CD14-positive monocyte (primary cell): Measurements from ENCODE around the gene ATP13A5. TPM values are rescaled to one million over a fixed set of nuclear protein-coding genes. Genes with fewer than 3 reads are reported as not detected.

Source experiments
- DNase-seq, 3 donors: peaks; one replicate each; pipeline ENCODE4 v3.0.0-alpha.2; 2011 to 2022
- H2AFZ ChIP-seq: 2 replicates; pipeline ENCODE4 v1.6.0; 2012; ENCODE audit warnings: mild to moderate bottlenecking, low read depth, low read length, inconsistent platforms; ENCODE audit not compliant: insufficient read depth, poor library complexity, severe bottlenecking
- H3K27ac ChIP-seq, 2 donors: 1 replicate in 1 of 2; 2 replicates in 1 of 2; pipeline ENCODE4 v1.5.1; 2012 to 2013; ENCODE audit warnings: low read length in 2 of 2, control low read depth in 1 of 2, inconsistent platforms in 1 of 2, low read depth in 1 of 2, mild to moderate bottlenecking in 1 of 2
- H3K27me3 ChIP-seq, 2 donors: one replicate each; pipeline versions ENCODE4 v1.6.0 to v1.6.1; 2011 to 2013; ENCODE audit warnings: low read length in 2 of 2; ENCODE audit not compliant: control insufficient read depth in 2 of 2, insufficient read depth in 2 of 2
- H3K36me3 ChIP-seq, 2 donors: replicated peaks in 1 of 2; 1 replicate in 1 of 2; 2 replicates in 1 of 2; pipeline versions ENCODE4 v1.5.1 to v1.6.1; 2012 to 2013; ENCODE audit warnings: low read length in 2 of 2, control low read depth in 1 of 2, inconsistent platforms in 1 of 2, mild to moderate bottlenecking in 1 of 2; ENCODE audit not compliant: insufficient read depth in 2 of 2, control insufficient read depth in 1 of 2
- H3K4me1 ChIP-seq, 2 donors: 1 replicate in 1 of 2; 2 replicates in 1 of 2; pipeline versions ENCODE4 v1.5.1 to v1.6.1; 2012 to 2013; ENCODE audit warnings: low read length in 2 of 2, control low read depth in 1 of 2, inconsistent platforms in 1 of 2, mild to moderate bottlenecking in 1 of 2, moderate library complexity in 1 of 2; ENCODE audit not compliant: insufficient read depth in 2 of 2, control insufficient read depth in 1 of 2
- H3K4me2 ChIP-seq: replicated peaks from 2 replicates; pipeline ENCODE3; 2012; ENCODE audit warnings: low read length, moderate library complexity, mild to moderate bottlenecking; ENCODE audit not compliant: poor library complexity, severe bottlenecking; ENCODE audit errors: extremely low read depth
- H3K4me3 ChIP-seq, 3 experiments: fragments of 200-600 bp in 1 of 3; sonication (generic) in 1 of 3; replicated peaks in 1 of 3; 1 replicate in 2 of 3; 2 replicates in 1 of 3; pipeline ENCODE4 v1.5.1; 2011 to 2013; ENCODE audit warnings: low read length in 3 of 3, mild to moderate bottlenecking in 3 of 3, control low read depth in 2 of 3, low read depth in 2 of 3, inconsistent platforms in 1 of 3, moderate library complexity in 1 of 3
- H3K79me2 ChIP-seq: 2 replicates; pipeline ENCODE4 v1.6.0; 2012; ENCODE audit warnings: mild to moderate bottlenecking, control low read depth, inconsistent platforms, low read length, moderate library complexity; ENCODE audit not compliant: insufficient read depth
- H3K9ac ChIP-seq: 2 replicates; pipeline ENCODE4 v1.6.0; 2017; ENCODE audit warnings: low read length, mild to moderate bottlenecking; ENCODE audit not compliant: insufficient read depth, poor library complexity, severe bottlenecking
- H3K9me3 ChIP-seq, 2 donors: replicated peaks in 1 of 2; 1 replicate in 1 of 2; 2 replicates in 1 of 2; pipeline versions ENCODE4 v1.5.1 to v1.6.1; 2012 to 2013; ENCODE audit warnings: low read length in 2 of 2, control low read depth in 1 of 2; ENCODE audit not compliant: control insufficient read depth in 1 of 2, insufficient read depth in 1 of 2
- H4K20me1 ChIP-seq: 2 replicates; pipeline ENCODE4 v1.6.0; 2012; ENCODE audit warnings: mild to moderate bottlenecking, low read length, control low read depth, moderate library complexity; ENCODE audit not compliant: insufficient read depth
- H3K27ac Mint-ChIP-seq, 7 donors: one replicate each; pipeline ENCODE4 v1.8.0; 2020; ENCODE audit warnings: mild to moderate bottlenecking in 7 of 7, mixed read lengths in 7 of 7, moderate library complexity in 6 of 7, inconsistent platforms in 2 of 7
- H3K27me3 Mint-ChIP-seq, 3 donors: one replicate each; pipeline ENCODE4 v1.8.0; 2021 to 2022; ENCODE audit warnings: low read depth in 3 of 3, mild to moderate bottlenecking in 3 of 3, mixed read lengths in 3 of 3, moderate library complexity in 3 of 3, inconsistent platforms in 1 of 3
- H3K36me3 Mint-ChIP-seq, 2 donors: one replicate each; pipeline ENCODE4 v1.8.0; 2020; ENCODE audit warnings: mixed read lengths in 2 of 2, inconsistent platforms in 1 of 2, mild to moderate bottlenecking in 1 of 2
- H3K4me1 Mint-ChIP-seq: one replicate; pipeline ENCODE4 v1.8.0; 2020; ENCODE audit warnings: mild to moderate bottlenecking, mixed read lengths
- H3K4me3 Mint-ChIP-seq, 2 donors: one replicate each; pipeline ENCODE4 v1.8.0; 2020; ENCODE audit warnings: mild to moderate bottlenecking in 2 of 2, mixed read lengths in 2 of 2, moderate library complexity in 1 of 2
- H3K9me3 Mint-ChIP-seq, 7 donors: one replicate each; pipeline ENCODE4 v1.8.0; 2020 to 2022; ENCODE audit warnings: mixed read lengths in 7 of 7, mild to moderate bottlenecking in 6 of 7, moderate library complexity in 6 of 7, inconsistent platforms in 2 of 7
- CTCF ChIP-seq: fragments of 200-600 bp; IDR thresholded peaks from one replicate; pipeline ENCODE4 v1.8.0; 2022; ENCODE audit warnings: antibody characterized with exemption, mild to moderate bottlenecking
- WGBS: methylation state at CpG from one replicate; pipeline ENCODE4 v1.1.5; 2013; ENCODE audit warnings: missing lambda C conversion rate; ENCODE audit not compliant: insufficient coverage; 5-methylcytosine and 5-hydroxymethylcytosine counted together
- intact Hi-C, 2 donors: fragments of 100-400 bp; cut with micrococcal nuclease; formaldehyde crosslinking; loops; one replicate each; pipeline versions ENCODE4 v1.15.0 to v1.15.1; 2023
- polyA plus RNA-seq, 3 donors: library from polyadenylated mRNA; depleted of rRNA in 1 of 3; unstranded in 2 of 3; stranded (reverse) in 1 of 3; fragments of 300-500 nt in 2 of 3; fragments of >200 nt in 1 of 3; fragmentation: Illumina TruSeq in 2 of 3; gene quantifications; 1 replicate in 2 of 3; 2 replicates in 1 of 3; pipeline ENCODE4 v1.2.3, GENCODE V29; 2012 to 2021

ATP13A5 gene
- polyA plus RNA-seq, 3 donors = not detected

- Mint-ChIP-seq H3K27ac (no peak overlapping the region), H3K36me3 (no peaks in the 10 kb centered on the region), H3K9me3 (peaks cover 0 to 4% (median 0%) of the 10 kb centered on the region in 7 donors), H3K4me1 (no peaks in the 10 kb centered on the region), H3K27me3 (peaks cover 1 to 3% (median 3%) of the 10 kb centered on the region in 3 donors), H3K4me3 (no peak overlapping the region)
- H3K27me3 ChIP-seq = no peaks in the 10 kb centered on the region
- no peak for TF ChIP-seq CTCF
- H2AFZ ChIP-seq = no peak overlapping the region
- WGBS = 92% methylated on average over 2 of the region's 6 CpGs
- H3K36me3 ChIP-seq = no peaks in the 10 kb centered on the region
- no peak for DNase-seq
- H3K79me2 ChIP-seq = no peaks in the 10 kb centered on the region
- no peak overlapping the region for H3K9ac ChIP-seq
- H3K4me1 ChIP-seq = no peaks in the 10 kb centered on the region
- no peaks in the 10 kb centered on the region for H3K9me3 ChIP-seq
- no peak overlapping the region for H3K27ac ChIP-seq
- no peak overlapping the region for H3K4me2 ChIP-seq
- no peaks in the 10 kb centered on the region for H4K20me1 ChIP-seq
- intact Hi-C loops = no loop called here
- no peak overlapping the region for H3K4me3 ChIP-seq
Observed at GRCh38 chr3:193225302-193226125, 153.0 kb downstream of the ATP13A5 start.

Other genes with a start within 250 kb of the ATP13A5 start
- not detected for gene PLAAT1, start 137.5 kb downstream of the ATP13A5 start, polyA plus RNA-seq
- gene ATP13A4, start 176.1 kb upstream of the ATP13A5 start, polyA plus RNA-seq = under 1 TPM; 0.08 to 0.21 (median 0.19) TPM
- gene OPA1, start 214.5 kb upstream of the ATP13A5 start, polyA plus RNA-seq = 10 to 100 TPM; 15.4 to 26.5 (median 18.1) TPM